Loucy (cell line): ENCODE measurements around the gene LDHB.

Experiments
- CTCF ChIP-seq: fragments of 200-600 bp; sonication (generic); conservative IDR thresholded peaks from 2 replicates; pipeline ENCODE4 v1.5.1; 2014; ENCODE audit warnings: mild to moderate bottlenecking, antibody characterized with exemption, low read length
- EZH2phosphoT487 ChIP-seq: fragments of 200-600 bp; IDR thresholded peaks from 2 replicates; pipeline ENCODE4 v1.6.1; 2018; ENCODE audit warnings: antibody characterized with exemption, mild to moderate bottlenecking, moderate library complexity, borderline replicate concordance

- no peak for TF ChIP-seq CTCF
- no peak for TF ChIP-seq EZH2phosphoT487
Measured at GRCh38 chr12:21650997-21651396, 6.6 kb downstream of the LDHB start.
